Central memory CD4-positive, alpha-beta T cell (primary cell): ENCODE data around the gene KATNBL1.
"Not testable (repeated sequence)": the region's sequence is repeated elsewhere in the genome, so short reads cannot be mapped to it uniquely, and the experiment has no call there.

Experiments
- DNase-seq: peaks from one replicate; pipeline ENCODE4 v3.0.0; 2022

The KATNBL1 gene

GRCh38 chr15:34193272-34193671 lies 16.6 kb downstream of the KATNBL1 start:
- not testable (repeated sequence) for DNase-seq

- no peak for DNase-seq
Measured at GRCh38 chr15:34188711-34189110, 21.2 kb downstream of the KATNBL1 start.

GRCh38 chr15:34185666-34186065 lies 24.2 kb downstream of the KATNBL1 start:
- no peak for DNase-seq

- no peak for DNase-seq
Measured at GRCh38 chr15:34182942-34183341, 27.0 kb downstream of the KATNBL1 start.

GRCh38 chr15:34179234-34179633 lies 30.7 kb downstream of the KATNBL1 start:
- DNase-seq: no peak

GRCh38 chr15:34165987-34166573 lies 43.8 kb downstream of the KATNBL1 start:
- DNase-seq: not testable (repeated sequence)

- DNase-seq: no peak
Measured at GRCh38 chr15:34161329-34161963, 48.5 kb downstream of the KATNBL1 start.

GRCh38 chr15:34160735-34161134 lies 49.2 kb downstream of the KATNBL1 start:
- no peak for DNase-seq

GRCh38 chr15:34158355-34158754 lies 51.5 kb downstream of the KATNBL1 start:
- no peak for DNase-seq

GRCh38 chr15:34155859-34156258 lies 54.0 kb downstream of the KATNBL1 start:
- DNase-seq: no peak

- DNase-seq: no peak
Measured at GRCh38 chr15:34154725-34155204, 55.1 kb downstream of the KATNBL1 start.

GRCh38 chr15:34147371-34148140 lies 62.3 kb downstream of the KATNBL1 start:
- DNase-seq: no peak

- DNase-seq: no peak
Measured at GRCh38 chr15:34133511-34133910, 76.4 kb downstream of the KATNBL1 start.

GRCh38 chr15:34132881-34133280 lies 77.0 kb downstream of the KATNBL1 start:
- no peak for DNase-seq

- no peak for DNase-seq
Measured at GRCh38 chr15:34128898-34129297, 81.0 kb downstream of the KATNBL1 start.

GRCh38 chr15:34126522-34126921 lies 83.4 kb downstream of the KATNBL1 start:
- no peak for DNase-seq

- DNase-seq: no peak
Measured at GRCh38 chr15:34125945-34126344, 84.0 kb downstream of the KATNBL1 start.

- DNase-seq: no peak
Measured at GRCh38 chr15:34124651-34125050, 85.2 kb downstream of the KATNBL1 start.

GRCh38 chr15:34122771-34123183 lies 87.1 kb downstream of the KATNBL1 start:
- no peak for DNase-seq

GRCh38 chr15:34121786-34122185 lies 88.1 kb downstream of the KATNBL1 start:
- DNase-seq: not testable (repeated sequence)

GRCh38 chr15:34120420-34120819 lies 89.5 kb downstream of the KATNBL1 start:
- not testable (repeated sequence) for DNase-seq

GRCh38 chr15:34119291-34119690 lies 90.6 kb downstream of the KATNBL1 start:
- no peak for DNase-seq

GRCh38 chr15:34116620-34117019 lies 93.3 kb downstream of the KATNBL1 start:
- DNase-seq: no peak

GRCh38 chr15:34114739-34115138 lies 95.2 kb downstream of the KATNBL1 start:
- no peak for DNase-seq
